Keratinocyte (primary cell): ENCODE results near the gene RNASE7. TPM values are rescaled to one million over a fixed set of nuclear protein-coding genes. Genes with fewer than 3 reads are reported as not detected.

Source experiments
- DNase-seq: peaks from one replicate; pipeline ENCODE4 v3.0.0-alpha.2; 2011; ENCODE audit warnings: low read depth, missing footprints, low spot score
- FAIRE-seq: peaks from 2 replicates; lab custom pipeline; 2011; peaks lifted over from hg19 to GRCh38; lab: Jason Lieb, UNC
- H2AFZ ChIP-seq: 2 replicates; pipeline ENCODE4 v1.6.0; 2012; ENCODE audit warnings: low read length, control low read depth, inconsistent platforms; ENCODE audit not compliant: control insufficient read depth
- H3K27ac ChIP-seq: 2 replicates; pipeline ENCODE4 v1.5.1; 2011; ENCODE audit warnings: low read length; ENCODE audit not compliant: control insufficient read depth, insufficient read depth
- H3K27me3 ChIP-seq: 3 replicates; pipeline ENCODE4 v1.6.0; 2011; ENCODE audit warnings: low read length; ENCODE audit not compliant: control insufficient read depth, insufficient read depth; ENCODE audit errors: extremely low read depth
- H3K36me3 ChIP-seq, 2 experiments: 2 replicates in 1 of 2; 3 replicates in 1 of 2; pipeline ENCODE4 v1.5.1; 2011; ENCODE audit warnings: low read length in 2 of 2, mild to moderate bottlenecking in 1 of 2; ENCODE audit not compliant: control insufficient read depth in 2 of 2, insufficient read depth in 2 of 2; ENCODE audit errors: extremely low read depth in 1 of 2
- H3K4me1 ChIP-seq: 3 replicates; pipeline ENCODE4 v1.5.1; 2011; ENCODE audit warnings: low read length; ENCODE audit not compliant: control insufficient read depth, insufficient read depth; ENCODE audit errors: extremely low read depth
- H3K4me2 ChIP-seq: 3 replicates; pipeline ENCODE4 v1.6.0; 2011; ENCODE audit warnings: low read depth, low read length; ENCODE audit not compliant: control insufficient read depth, insufficient read depth; ENCODE audit errors: extremely low read depth
- H3K4me3 ChIP-seq, 3 experiments: fragments of 200-600 bp in 1 of 3; sonication (generic) in 1 of 3; 2 replicates in 2 of 3; 3 replicates in 1 of 3; pipeline ENCODE4 v1.5.1; 2011 to 2016; ENCODE audit warnings: low read length in 3 of 3, mild to moderate bottlenecking in 3 of 3, control low read depth in 2 of 3, inconsistent platforms in 1 of 3, low read depth in 1 of 3, mixed read lengths in 1 of 3, mixed run types in 1 of 3, moderate library complexity in 1 of 3; ENCODE audit not compliant: control insufficient read depth in 2 of 3, insufficient read depth in 2 of 3; ENCODE audit errors: extremely low read depth in 1 of 3
- H3K79me2 ChIP-seq: 2 replicates; pipeline ENCODE4 v1.6.0; 2012; ENCODE audit warnings: low read length; ENCODE audit not compliant: control insufficient read depth, insufficient read depth
- H3K9ac ChIP-seq: 3 replicates; pipeline ENCODE4 v1.6.0; 2011; ENCODE audit warnings: low read length; ENCODE audit not compliant: control insufficient read depth, insufficient read depth; ENCODE audit errors: extremely low read depth
- H3K9me1 ChIP-seq: 3 replicates; pipeline ENCODE4 v1.6.0; 2011; ENCODE audit warnings: low read length; ENCODE audit not compliant: control insufficient read depth, insufficient read depth; ENCODE audit errors: extremely low read depth
- H3K9me3 ChIP-seq: 2 replicates; pipeline ENCODE4 v1.5.1; 2012; ENCODE audit warnings: low read depth, low read length; ENCODE audit not compliant: control insufficient read depth
- H4K20me1 ChIP-seq: 3 replicates; pipeline ENCODE4 v1.6.0; 2011; ENCODE audit warnings: low read length; ENCODE audit not compliant: control insufficient read depth, insufficient read depth; ENCODE audit errors: extremely low read depth
- EZH2 ChIP-seq: IDR thresholded peaks from one replicate; pipeline ENCODE4 v1.6.1; 2012; ENCODE audit warnings: inconsistent platforms, mild to moderate bottlenecking, low read length, moderate library complexity
- dilution Hi-C: fragments of 300-500 bp; cut with MboI; formaldehyde crosslinking; loops from one replicate; pipeline ENCODE4 v1.7.0; 2020; ENCODE audit warnings: low sequenced_read_pairs; ENCODE audit not compliant: extremely low pct_ligation_motif_present
- polyA plus RNA-seq, 5 experiments: library from polyadenylated mRNA; depleted of rRNA in 3 of 5; stranded (reverse) in 3 of 5; stranded (forward) in 1 of 5; unstranded in 1 of 5; fragments of >200 nt; gene quantifications; 1 replicate in 1 of 5; 2 replicates in 3 of 5; 3 replicates in 1 of 5; pipeline versions ENCODE4 v1.2.1 to v1.2.3, GENCODE V29; 2011 to 2012; ENCODE audit warnings: missing spikeins in 2 of 5, low read depth in 1 of 5, low replicate concordance in 1 of 5
- TF ChIP-seq, protein P1 (sequence below), 3 experiments: IDR thresholded peaks in 1 of 3; conservative IDR thresholded peaks in 1 of 3; optimal IDR thresholded peaks in 1 of 3; 2 replicates in 2 of 3; 3 replicates in 1 of 3; pipeline versions ENCODE3 to v1.5.1; 2011; ENCODE audit warnings: low read length in 3 of 3, mild to moderate bottlenecking in 3 of 3, moderate library complexity in 2 of 3, control low read depth in 1 of 3, inconsistent platforms in 1 of 3; ENCODE audit not compliant: insufficient read depth in 2 of 3; ENCODE audit errors: extremely low read depth in 1 of 3

Gene RNASE7
- polyA plus RNA-seq, 1 donor (not counting 4 experiments of a cell fraction or from before 2014, with no cell fraction given): 17.4 TPM

DNA sequence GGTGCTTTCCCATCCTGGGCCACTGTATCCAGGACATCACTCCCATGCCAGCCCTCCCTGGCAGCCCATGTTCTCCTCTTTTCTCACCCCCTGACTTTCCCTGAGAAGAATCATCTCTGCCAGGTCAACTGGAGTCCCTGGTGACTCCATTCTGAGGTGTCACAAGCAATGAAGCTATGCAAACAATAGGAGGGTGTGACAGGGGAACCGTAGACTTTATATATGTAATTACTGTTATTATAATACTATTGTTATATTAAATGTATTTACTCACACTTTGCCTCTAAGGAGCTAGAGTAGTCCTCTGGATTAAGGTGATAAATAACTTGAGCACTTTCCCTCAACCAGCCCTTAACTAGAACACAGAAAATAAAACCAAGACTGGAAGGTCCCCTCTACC lies 47.1 kb downstream of the RNASE7 start:
- dilution Hi-C loops: no loop called here
- Histone ChIP-seq H3K27ac (no peak overlapping the region), H3K27me3 (no peaks in the 10 kb centered on the region), H3K36me3 (peaks cover 18 to 23% of the 10 kb centered on the region in 2 experiments), H3K79me2 (peaks cover 6% of the 10 kb centered on the region), H3K9me3 (no peaks in the 10 kb centered on the region), H3K4me3 (no peak overlapping the region), H3K9ac (no peak overlapping the region), H3K4me2 (no peak overlapping the region), H3K4me1 (peaks cover 15% of the 10 kb centered on the region), H3K9me1 (peaks cover 3% of the 10 kb centered on the region), H4K20me1 (peaks cover 4% of the 10 kb centered on the region), H2AFZ (no peak overlapping the region)
- FAIRE-seq (no peak), DNase-seq (no peak)
- TF ChIP-seq, protein P1, sequence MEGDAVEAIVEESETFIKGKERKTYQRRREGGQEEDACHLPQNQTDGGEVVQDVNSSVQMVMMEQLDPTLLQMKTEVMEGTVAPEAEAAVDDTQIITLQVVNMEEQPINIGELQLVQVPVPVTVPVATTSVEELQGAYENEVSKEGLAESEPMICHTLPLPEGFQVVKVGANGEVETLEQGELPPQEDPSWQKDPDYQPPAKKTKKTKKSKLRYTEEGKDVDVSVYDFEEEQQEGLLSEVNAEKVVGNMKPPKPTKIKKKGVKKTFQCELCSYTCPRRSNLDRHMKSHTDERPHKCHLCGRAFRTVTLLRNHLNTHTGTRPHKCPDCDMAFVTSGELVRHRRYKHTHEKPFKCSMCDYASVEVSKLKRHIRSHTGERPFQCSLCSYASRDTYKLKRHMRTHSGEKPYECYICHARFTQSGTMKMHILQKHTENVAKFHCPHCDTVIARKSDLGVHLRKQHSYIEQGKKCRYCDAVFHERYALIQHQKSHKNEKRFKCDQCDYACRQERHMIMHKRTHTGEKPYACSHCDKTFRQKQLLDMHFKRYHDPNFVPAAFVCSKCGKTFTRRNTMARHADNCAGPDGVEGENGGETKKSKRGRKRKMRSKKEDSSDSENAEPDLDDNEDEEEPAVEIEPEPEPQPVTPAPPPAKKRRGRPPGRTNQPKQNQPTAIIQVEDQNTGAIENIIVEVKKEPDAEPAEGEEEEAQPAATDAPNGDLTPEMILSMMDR (optimal IDR thresholded peaks at IDR 0.05 in 1 of 3, IDR thresholded peaks at IDR 0.05 in 1 of 3, conservative IDR thresholded peaks at IDR 0.05 in 1 of 3; ENCODE audit: extremely low read depth in 1 of 3, insufficient read depth in 2 of 3, low read length in 3 of 3): no peak
- no peak for TF ChIP-seq EZH2

DNA sequence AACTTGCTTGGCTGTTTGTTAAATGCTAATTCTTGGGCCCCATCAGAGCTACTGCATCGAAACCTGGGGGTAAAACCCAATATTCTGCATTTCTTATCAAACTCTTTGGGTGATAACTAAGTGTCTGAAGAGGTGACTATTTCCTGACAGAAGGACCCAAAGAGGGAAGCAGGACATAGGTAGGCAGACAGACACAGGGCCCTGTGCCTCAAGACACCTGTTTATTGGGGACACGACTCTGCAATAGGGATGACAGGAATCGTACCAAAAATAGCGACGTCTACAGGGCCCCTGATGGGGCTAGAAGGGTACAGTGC lies 47.7 kb downstream of the RNASE7 start:
- H3K9me1 ChIP-seq: no peaks in the 10 kb centered on the region
- no peak overlapping the region for H2AFZ ChIP-seq
- peaks cover 9% of the 10 kb centered on the region for H3K4me1 ChIP-seq
- FAIRE-seq (no peak), DNase-seq (no peak)
- no peak overlapping the region for H3K27ac ChIP-seq
- peaks cover 7% of the 10 kb centered on the region for H3K79me2 ChIP-seq
- no peak for TF ChIP-seq EZH2
- TF ChIP-seq, protein P1 (optimal IDR thresholded peaks at IDR 0.05 in 1 of 3, IDR thresholded peaks at IDR 0.05 in 1 of 3, conservative IDR thresholded peaks at IDR 0.05 in 1 of 3; ENCODE audit: extremely low read depth in 1 of 3, insufficient read depth in 2 of 3, low read length in 3 of 3): no peak
- H3K36me3 ChIP-seq: peaks cover 18 to 23% of the 10 kb centered on the region in 2 experiments
- no peak overlapping the region for H3K9ac ChIP-seq
- no peak overlapping the region for H3K4me3 ChIP-seq
- no peak overlapping the region for H3K4me2 ChIP-seq
- peaks cover 4% of the 10 kb centered on the region for H4K20me1 ChIP-seq
- H3K9me3 ChIP-seq: no peaks in the 10 kb centered on the region
- no peaks in the 10 kb centered on the region for H3K27me3 ChIP-seq
- dilution Hi-C loops: no loop called here
